NCI-H1930 (cell line): ENCODE data around the gene VPS52.
A peak's percentile ranks its signal among the peaks of the same experiment; 100 is the strongest.

Experiments
- DNase-seq, 2 experiments: peaks; one replicate each; lab custom pipeline; 2025; lab: John Stamatoyannopoulos, UW

The VPS52 gene

DNA sequence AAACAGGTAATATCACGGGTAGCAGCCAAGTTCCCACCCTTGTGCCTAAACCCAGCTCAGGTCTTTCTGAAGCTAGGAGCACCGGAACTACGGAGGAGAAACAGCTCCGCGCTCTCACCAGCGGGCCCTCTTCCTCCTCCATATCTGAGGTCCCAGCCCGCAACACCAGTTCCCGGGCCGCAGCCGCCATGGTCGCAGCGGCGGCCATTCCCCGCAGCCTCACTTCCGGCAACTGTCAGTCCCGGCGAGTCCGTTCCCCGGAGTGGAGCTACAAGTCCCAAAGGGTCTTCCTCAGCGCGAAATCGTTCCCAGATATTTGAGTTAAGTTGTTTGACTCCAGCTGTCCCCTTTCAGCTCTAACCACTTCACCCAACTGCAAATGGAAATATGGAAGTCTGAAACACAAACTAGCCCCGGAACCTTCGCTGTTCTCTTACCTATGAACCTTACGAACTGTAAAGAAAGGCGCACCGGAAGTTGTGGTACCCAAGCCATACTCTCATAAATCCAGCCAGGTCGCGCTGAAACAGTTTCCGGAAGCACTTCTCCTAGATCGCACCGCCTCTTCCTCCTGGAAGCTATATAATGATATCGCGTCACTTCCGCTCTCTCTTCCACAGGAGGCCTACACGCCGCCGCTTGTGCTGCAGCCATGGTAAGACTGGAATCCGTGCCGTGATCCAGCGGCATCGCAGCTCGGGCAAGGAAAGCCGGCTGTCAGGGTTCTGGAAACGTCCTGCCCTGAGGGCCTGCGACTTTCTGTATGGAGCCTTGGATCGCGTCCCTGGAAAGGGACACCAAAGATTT lies at the start of gene VPS52, which contains the start of gene RPS18:
Gene VPS52, minus strand, starts transcription at position 409 of the 807 bp plus-strand sequence. Its CDS starts 201 bp downstream, at position 208.
Gene RPS18, plus strand, starts transcription at position 608 of the 807 bp plus-strand sequence. Its CDS starts 45 bp downstream, at position 653.
- DNase-seq, result peak; percentile 97 to 98

- no peak for DNase-seq
Observed at GRCh38 chr6:33321227-33321626, 49.6 kb upstream of the VPS52 start.

DNA sequence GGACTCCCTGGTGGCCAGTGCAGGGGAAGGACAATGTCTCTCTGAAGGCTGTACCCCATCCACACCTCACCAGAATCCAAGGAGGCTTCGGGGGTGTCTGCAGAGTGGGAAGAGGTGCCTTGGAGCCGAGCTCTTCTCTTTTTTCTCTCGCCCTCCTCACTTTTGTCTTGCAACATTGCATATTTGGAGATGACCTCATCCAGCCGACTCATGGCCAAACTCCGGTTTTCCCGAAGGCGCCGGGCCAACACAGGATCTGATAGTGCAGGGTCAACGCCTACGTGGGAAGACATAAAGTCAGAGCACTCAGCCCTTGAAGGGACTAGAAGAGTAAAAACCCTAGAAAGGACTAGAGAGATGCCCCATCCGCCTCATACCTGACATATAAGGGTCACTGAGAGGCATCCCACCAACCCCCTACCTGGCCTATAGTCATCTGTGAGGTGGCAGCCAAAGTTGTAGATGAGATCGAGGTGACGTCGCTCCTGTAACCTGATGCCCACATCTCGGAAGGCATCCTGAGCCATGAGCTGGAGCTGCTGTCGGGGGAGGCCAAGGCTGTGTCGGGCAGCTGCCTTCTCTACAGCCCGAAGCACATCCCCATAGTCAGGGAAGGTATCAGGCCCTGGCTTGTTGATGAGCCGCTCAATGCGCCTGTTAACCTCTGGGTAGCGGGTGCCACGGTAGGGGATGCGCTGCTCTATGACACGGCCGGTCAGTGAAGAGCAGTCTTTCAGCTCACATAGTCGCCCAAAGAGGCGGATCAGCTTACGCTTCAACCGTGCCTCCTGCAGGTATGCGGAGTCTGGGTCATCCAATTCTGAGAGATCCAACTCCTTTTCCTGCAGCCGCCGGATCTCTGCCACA lies 48.9 kb upstream of the VPS52 start:
- no peak for DNase-seq

GRCh38 chr6:33319939-33320314 lies 48.3 kb upstream of the VPS52 start:
- DNase-seq, result no peak

- DNase-seq, result no peak
Observed at GRCh38 chr6:33318426-33319073, 46.9 kb upstream of the VPS52 start.

DNA sequence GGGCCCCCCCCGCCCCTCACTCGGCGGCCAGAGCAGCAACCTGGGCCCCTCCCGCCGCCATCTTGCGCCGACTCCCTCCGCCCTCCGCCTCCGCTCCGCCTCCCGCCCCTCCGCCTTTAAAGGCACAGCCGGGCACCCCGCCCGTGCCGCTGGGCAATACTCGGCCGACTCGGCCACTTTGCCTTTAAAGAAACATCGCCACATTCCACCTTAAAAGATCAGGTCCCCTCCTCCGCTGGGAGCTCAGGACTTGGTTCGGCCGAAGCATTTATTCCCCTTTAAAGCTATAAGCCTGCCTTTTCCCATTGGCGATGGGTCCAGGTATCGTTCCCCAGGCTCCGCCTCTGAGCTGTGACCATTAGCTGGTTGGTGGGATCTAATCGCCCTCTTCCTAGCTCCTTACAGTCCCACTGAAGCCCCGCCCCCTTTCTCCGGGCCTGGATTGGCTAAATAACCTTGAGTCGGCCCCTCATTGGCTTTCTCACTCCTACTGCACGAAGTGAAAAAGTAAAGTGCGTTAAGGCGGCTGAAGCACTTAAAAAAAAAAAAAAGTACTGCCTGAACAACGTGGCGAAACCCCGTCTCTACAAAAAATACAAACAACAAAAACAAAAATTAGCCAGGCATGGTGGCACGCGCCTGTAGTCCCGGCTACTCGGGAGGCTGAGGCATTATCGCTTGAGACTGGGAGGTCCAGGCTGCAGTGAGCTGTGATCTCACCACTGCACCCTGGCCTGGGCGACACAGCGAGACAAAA lies 46.2 kb upstream of the VPS52 start, which contains the start of gene ZBTB22:
Gene ZBTB22, minus strand, starts transcription at position 76 of the 757 bp plus-strand sequence. CDS start 828 bp downstream, outside the sequence.
- DNase-seq, result peak; percentile 93

- no peak for DNase-seq
Observed at GRCh38 chr6:33317419-33317668, 45.7 kb upstream of the VPS52 start.

GRCh38 chr6:33316603-33317418 lies 45.1 kb upstream of the VPS52 start:
- no peak for DNase-seq

DNA sequence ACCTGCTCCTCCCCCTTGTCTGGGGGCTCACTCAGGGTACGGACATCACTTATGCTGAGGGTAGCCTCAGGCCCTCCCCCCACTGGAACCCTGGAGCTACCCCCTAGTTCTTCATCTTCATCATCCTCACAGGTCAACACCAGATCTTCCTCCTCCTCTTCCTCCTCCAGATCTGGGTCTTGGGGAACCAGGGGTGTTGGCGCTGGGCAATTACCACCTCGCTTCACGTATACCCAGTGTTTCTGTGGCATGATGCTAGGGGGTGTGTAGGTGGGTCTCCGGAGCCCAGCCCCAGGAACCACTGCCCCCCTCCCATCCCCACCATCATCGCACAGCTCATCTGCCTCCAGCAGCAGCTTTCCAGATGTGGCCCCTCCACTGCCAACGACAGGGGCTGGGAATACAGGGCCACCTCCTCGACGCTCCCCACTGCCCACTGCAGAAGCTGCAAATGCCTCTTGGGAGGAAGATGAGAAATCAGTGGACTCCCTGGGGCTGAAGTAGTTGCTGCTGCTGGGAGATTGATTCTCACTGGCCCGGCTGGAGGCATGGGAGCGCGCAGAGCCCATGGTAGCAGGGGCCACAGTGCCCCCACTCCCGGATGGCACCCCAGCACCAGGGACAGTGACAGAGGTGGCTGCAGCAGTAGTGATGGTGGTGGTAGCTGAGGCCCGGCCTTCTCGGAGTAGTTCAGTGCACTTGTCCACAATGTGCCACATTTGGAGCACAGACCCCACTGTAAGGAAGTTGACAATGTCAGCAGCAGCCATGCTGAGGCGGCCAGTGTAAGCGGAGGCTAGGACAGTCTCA lies 44.3 kb upstream of the VPS52 start:
- no peak for DNase-seq

- DNase-seq, result peak; percentile 7 to 38
Observed at GRCh38 chr6:33314943-33315792, 43.5 kb upstream of the VPS52 start.

- peak in 1 of 2 experiments; percentile 13 for DNase-seq
Observed at GRCh38 chr6:33314515-33314942, 42.9 kb upstream of the VPS52 start.

DNA sequence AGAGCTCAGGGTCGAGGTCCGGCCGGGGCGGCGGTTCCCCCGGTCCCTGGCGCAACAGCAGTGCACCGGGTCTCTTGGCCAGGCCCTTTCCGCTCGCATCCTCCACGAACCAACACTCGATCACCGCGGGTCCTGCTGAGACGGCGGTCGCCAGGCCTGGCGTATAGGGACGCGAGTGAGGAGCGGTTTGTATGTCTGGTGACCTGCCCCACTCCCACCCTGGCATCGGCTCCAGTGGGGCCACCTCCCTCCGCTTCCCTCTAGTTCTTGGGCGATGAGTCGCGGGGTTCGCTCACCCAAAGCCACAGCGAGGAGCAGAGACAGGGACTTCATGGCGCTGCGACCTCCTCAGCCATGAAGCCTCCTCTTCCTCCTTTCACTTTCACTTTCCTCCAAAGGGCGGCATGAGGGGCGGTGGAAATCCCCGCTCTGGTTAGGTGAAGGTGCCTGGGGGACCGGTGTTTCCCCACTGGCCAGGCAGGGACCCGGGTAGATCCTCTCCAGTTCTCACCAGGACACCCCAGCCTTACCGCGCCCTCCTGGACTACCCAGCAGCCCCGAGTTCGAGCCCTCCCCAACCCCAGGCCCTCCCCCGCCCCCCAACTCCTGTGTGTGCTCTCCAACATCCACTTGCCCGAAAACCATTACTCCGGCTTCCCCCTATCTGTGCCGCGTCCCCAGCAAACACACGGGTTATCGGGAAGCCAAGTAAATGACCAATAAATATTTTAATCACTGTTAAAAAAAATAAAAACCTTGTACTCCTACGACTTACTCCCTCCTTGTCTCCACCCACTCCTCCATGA lies 42.2 kb upstream of the VPS52 start, which contains the start of gene TAPBP:
Gene TAPBP, minus strand, starts transcription at position 370 of the 806 bp plus-strand sequence. Its CDS starts 37 bp downstream, at position 333.
- no peak for DNase-seq

DNA sequence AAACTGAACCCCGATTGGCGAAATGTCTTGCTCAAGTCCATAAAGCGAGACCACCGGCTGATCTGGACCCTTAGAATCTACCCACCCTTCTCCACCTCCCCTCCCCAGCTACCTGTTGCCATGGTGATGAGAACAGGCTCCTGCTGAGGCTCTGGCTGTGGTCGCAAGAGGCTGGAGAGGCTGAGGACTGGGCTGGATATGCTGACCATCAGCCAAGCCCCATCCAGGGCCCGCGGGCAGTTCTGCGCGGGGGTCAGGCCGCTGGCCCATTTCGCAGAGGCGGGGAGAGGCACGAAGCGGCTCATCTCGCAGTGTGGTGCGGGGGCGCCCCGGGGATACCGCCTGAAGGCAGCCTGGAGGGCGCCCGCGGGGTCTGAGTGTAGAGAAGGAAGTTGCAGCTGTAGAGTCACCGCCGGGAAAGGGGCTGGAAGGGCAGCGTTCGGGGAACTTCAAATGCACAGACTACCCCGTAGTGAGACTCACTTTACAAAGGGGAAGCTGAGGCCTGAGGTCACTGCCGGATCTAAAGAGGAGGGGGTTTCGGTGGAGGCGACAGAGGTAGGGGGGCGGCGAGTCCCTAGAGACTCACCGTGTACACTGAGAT lies 41.5 kb upstream of the VPS52 start:
- DNase-seq, result no peak

- DNase-seq, result peak; percentile 37 to 52
Observed at GRCh38 chr6:33312361-33313104, 40.9 kb upstream of the VPS52 start.

DNA sequence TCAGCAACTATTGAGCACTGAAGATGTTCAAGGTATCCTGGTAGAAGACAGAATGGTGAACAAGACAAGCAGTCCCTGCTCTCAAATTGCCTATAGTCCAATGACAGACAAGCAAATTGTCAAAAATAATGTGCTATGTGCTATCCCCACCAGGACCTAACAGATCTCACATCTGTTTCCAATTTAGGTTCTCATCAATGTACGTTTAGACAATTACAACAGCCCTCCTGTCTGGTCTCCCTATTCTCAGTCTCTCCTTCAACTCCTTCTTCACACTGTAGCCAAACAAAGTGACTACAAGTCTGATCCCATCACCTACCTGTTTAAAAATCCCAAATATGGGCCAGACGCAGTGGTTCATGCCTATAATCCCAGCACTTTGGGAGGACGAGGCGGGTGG lies 34.7 kb upstream of the VPS52 start:
- no peak for DNase-seq

- DNase-seq, result no peak
Observed at GRCh38 chr6:33305052-33305451, 33.4 kb upstream of the VPS52 start.

GRCh38 chr6:33304216-33304615 lies 32.5 kb upstream of the VPS52 start:
- no peak for DNase-seq
